SK-N-SH treated with all-trans-retinoic acid at 6 μM for 48 hours (cell line): ENCODE data around the gene BOK.

ENCODE experiments used
- ATAC-seq: fragments of 200-7000 bp; cut with Tn5 transposase; 3 replicates; pipeline ENCODE4 v1.9.1; 2020; ENCODE audit warnings: mild to moderate bottlenecking, moderate library complexity
- ARNTL ChIP-seq: fragments of 450-650 bp; formaldehyde crosslinking; IDR thresholded peaks from 2 replicates; pipeline ENCODE4 v1.5.0; 2020; ENCODE audit warnings: low read depth, mild to moderate bottlenecking, moderate library complexity, borderline replicate concordance
- BACH2 ChIP-seq: fragments of 250-450 bp; sonication (Bioruptor Pico); IDR thresholded peaks from 2 replicates; pipeline ENCODE4 v1.9.0; 2021; ENCODE audit warnings: mild to moderate bottlenecking, borderline replicate concordance
- ESRRG ChIP-seq: fragments of 250-450 bp; sonication (Bioruptor Pico); IDR thresholded peaks from 2 replicates; pipeline ENCODE4 v1.6.1; 2021; ENCODE audit warnings: mild to moderate bottlenecking
- ISL1 ChIP-seq: fragments of 250-450 bp; sonication (Bioruptor Pico); IDR thresholded peaks from 2 replicates; pipeline ENCODE4 v2.1.2; 2022; ENCODE audit warnings: mild to moderate bottlenecking, moderate library complexity
- PPARA ChIP-seq: fragments of 250-450 bp; sonication (Bioruptor Pico); IDR thresholded peaks from 2 replicates; pipeline ENCODE4 v1.5.0; 2020; ENCODE audit warnings: mild to moderate bottlenecking, borderline replicate concordance
- SNAI2 ChIP-seq: fragments of 250-450 bp; sonication (Bioruptor Pico); IDR thresholded peaks from 2 replicates; pipeline ENCODE4 v1.5.0; 2020; ENCODE audit warnings: mild to moderate bottlenecking, moderate library complexity
- TCF4 ChIP-seq: fragments of 250-450 bp; sonication (Bioruptor Pico); IDR thresholded peaks from 2 replicates; pipeline ENCODE4 v1.8.0; 2021; ENCODE audit warnings: mild to moderate bottlenecking, moderate library complexity, borderline replicate concordance
- TOX ChIP-seq: fragments of 250-450 bp; sonication (Bioruptor Pico); IDR thresholded peaks from 2 replicates; pipeline ENCODE4 v1.8.0; 2021; ENCODE audit warnings: mild to moderate bottlenecking, moderate library complexity, borderline replicate concordance
- ZC3H10 ChIP-seq: fragments of 250-450 bp; sonication (Bioruptor Pico); IDR thresholded peaks from 2 replicates; pipeline ENCODE4 v1.5.1; 2021; ENCODE audit warnings: mild to moderate bottlenecking, moderate library complexity
- ZFP3 ChIP-seq: fragments of 250-450 bp; sonication (Bioruptor Pico); IDR thresholded peaks from 2 replicates; pipeline ENCODE4 v1.5.0; 2020; ENCODE audit warnings: mild to moderate bottlenecking, moderate library complexity
- ZNF565 ChIP-seq: fragments of 450-650 bp; formaldehyde crosslinking; conservative IDR thresholded peaks from 2 replicates; pipeline ENCODE4 v1.5.0; 2020; ENCODE audit warnings: low read depth, mild to moderate bottlenecking, moderate library complexity
- ZNF70 ChIP-seq: fragments of 450-650 bp; formaldehyde crosslinking; IDR thresholded peaks from 2 replicates; pipeline ENCODE4 v1.5.0; 2020; ENCODE audit warnings: mild to moderate bottlenecking, moderate library complexity
- ZNF8 ChIP-seq: fragments of 450-650 bp; formaldehyde crosslinking; IDR thresholded peaks from 2 replicates; pipeline ENCODE4 v1.5.0; 2020; ENCODE audit warnings: mild to moderate bottlenecking, moderate library complexity
- TF ChIP-seq, protein P1 (sequence below): fragments of 250-450 bp; sonication (Bioruptor Pico); IDR thresholded peaks from 2 replicates; pipeline ENCODE4 v1.5.1; 2020; ENCODE audit warnings: low read depth, mild to moderate bottlenecking, moderate library complexity
- TF ChIP-seq, protein P2 (sequence below): fragments of 250-450 bp; sonication (Bioruptor Pico); IDR thresholded peaks from 2 replicates; pipeline ENCODE4 v1.5.0; 2020; ENCODE audit warnings: mild to moderate bottlenecking, moderate library complexity
- TF ChIP-seq, protein P3 (sequence below): fragments of 250-450 bp; sonication (Bioruptor Pico); IDR thresholded peaks from 2 replicates; pipeline ENCODE4 v1.8.0; 2020; ENCODE audit warnings: mild to moderate bottlenecking, moderate library complexity, borderline replicate concordance
- TF ChIP-seq, protein P4 (sequence below): fragments of 250-450 bp; sonication (Bioruptor Pico); IDR thresholded peaks from 2 replicates; pipeline ENCODE4 v1.8.0; 2021; ENCODE audit warnings: low read depth, mild to moderate bottlenecking, moderate library complexity, borderline replicate concordance

The BOK gene

DNA sequence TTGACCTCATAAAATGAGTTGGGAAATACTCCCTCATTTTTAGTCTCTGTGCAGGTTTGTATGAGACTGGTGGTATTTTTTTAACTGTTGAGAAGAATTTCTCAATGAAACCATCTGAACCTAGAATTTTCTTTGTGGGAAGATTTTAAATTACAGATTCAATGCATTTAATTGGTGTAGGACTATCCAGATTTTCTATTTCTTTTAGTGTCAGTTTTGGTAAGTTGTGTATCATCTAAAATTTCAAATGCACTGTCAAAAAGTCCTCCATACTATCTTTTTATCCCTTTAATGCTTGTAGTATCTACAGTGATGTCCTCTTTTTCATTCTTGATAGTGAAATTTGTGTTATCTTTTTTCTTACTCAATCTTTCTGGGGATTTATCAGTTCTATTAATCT, 1.8 kb upstream of the BOK start:
- TF ChIP-seq BACH2 (CRISPR knock-in tag) (no peak), ISL1 (CRISPR knock-in tag) (no peak), SNAI2 (CRISPR knock-in tag) (no peak), ZC3H10 (no peak)

DNA sequence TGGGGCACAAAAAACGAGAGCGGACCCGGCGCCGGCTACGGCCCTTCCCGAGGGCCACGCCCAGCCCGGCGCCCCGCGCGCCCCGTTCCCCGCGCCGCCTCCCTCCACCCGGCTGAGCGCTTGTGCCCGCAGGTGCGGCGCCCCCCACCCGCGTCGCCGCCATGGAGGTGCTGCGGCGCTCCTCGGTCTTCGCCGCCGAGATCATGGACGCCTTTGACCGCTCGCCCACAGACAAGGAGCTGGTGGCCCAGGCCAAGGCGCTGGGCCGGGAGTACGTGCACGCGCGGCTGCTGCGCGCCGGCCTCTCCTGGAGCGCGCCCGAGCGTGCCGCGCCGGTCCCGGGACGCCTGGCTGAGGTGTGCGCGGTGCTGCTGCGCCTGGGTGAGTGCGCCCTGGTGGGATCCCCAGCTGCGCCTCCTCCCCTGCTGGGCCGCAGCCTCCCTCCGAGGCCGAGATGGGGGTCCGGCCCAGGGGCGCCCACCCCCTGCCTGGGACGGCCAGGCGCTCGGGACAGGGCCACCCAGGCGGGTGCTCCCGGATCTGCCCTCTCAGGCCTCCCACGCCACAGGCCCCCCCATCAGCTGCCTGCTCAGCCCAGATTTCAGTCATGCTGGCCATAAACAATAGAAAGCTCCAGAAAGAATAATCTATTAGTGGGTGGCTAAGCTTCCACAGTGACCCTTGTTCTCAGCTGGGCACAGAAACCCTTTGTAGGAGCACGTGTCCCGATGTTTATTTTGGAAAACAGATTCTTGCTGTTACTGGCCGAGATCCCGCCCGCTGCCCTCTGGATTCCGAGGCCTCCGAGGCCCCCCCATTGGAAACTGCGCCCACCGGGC, 997 bp downstream of the BOK start:
- ATAC-seq, result no peak
- no peak for TF ChIP-seq SNAI2 (CRISPR knock-in tag)

More for the DNA sequence above, 1.8 kb upstream of the BOK start:
- ATAC-seq, result no peak

DNA sequence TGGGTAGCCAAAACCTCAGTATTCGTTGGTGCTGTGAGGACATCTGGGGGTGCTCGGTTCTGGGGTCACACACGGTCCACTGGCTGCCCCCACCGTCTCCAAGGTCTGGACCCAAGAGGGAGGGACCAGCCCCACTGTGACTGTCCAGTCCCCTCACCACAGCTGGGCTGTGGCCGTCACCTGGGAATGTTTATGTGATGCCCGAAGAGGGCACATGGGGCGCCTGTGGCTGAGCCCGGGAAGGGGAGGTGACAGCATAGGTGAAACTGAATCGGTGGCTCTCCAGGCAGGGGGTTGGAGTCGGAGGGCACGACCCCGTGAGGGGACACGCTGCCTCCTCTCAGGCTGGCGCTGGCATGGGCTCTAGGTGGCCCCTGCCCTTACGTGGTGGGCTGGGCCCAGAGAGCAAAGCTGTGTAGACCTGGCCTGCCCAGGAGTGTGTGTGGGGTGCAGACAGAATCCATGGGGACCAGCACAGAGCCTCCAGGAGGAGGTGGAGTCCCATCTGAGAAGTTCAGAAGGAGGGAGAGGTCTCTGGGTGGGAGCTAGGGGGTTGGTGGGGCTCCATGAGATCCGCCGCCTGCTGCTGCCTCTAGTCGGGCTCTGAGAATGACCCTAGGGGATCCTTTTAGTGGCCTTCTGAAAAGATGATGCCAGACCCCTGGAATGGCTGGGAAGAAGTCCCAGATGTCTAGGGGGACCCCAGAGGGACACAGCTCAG, 1.8 kb downstream of the BOK start:
- no peak for TF ChIP-seq ZNF8 (CRISPR knock-in tag)
- TF ChIP-seq ZNF565, result no peak
- TF ChIP-seq TOX (CRISPR knock-in tag), result no peak
- no peak for TF ChIP-seq ISL1 (CRISPR knock-in tag)
- TF ChIP-seq ZNF70 (CRISPR knock-in tag), result no peak
- no peak for TF ChIP-seq ZFP3
- TF ChIP-seq, protein P1, sequence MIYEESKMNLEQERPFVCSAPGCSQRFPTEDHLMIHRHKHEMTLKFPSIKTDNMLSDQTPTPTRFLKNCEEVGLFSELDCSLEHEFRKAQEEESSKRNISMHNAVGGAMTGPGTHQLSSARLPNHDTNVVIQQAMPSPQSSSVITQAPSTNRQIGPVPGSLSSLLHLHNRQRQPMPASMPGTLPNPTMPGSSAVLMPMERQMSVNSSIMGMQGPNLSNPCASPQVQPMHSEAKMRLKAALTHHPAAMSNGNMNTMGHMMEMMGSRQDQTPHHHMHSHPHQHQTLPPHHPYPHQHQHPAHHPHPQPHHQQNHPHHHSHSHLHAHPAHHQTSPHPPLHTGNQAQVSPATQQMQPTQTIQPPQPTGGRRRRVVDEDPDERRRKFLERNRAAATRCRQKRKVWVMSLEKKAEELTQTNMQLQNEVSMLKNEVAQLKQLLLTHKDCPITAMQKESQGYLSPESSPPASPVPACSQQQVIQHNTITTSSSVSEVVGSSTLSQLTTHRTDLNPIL (CRISPR knock-in tag), result no peak
- TF ChIP-seq, protein P2, sequence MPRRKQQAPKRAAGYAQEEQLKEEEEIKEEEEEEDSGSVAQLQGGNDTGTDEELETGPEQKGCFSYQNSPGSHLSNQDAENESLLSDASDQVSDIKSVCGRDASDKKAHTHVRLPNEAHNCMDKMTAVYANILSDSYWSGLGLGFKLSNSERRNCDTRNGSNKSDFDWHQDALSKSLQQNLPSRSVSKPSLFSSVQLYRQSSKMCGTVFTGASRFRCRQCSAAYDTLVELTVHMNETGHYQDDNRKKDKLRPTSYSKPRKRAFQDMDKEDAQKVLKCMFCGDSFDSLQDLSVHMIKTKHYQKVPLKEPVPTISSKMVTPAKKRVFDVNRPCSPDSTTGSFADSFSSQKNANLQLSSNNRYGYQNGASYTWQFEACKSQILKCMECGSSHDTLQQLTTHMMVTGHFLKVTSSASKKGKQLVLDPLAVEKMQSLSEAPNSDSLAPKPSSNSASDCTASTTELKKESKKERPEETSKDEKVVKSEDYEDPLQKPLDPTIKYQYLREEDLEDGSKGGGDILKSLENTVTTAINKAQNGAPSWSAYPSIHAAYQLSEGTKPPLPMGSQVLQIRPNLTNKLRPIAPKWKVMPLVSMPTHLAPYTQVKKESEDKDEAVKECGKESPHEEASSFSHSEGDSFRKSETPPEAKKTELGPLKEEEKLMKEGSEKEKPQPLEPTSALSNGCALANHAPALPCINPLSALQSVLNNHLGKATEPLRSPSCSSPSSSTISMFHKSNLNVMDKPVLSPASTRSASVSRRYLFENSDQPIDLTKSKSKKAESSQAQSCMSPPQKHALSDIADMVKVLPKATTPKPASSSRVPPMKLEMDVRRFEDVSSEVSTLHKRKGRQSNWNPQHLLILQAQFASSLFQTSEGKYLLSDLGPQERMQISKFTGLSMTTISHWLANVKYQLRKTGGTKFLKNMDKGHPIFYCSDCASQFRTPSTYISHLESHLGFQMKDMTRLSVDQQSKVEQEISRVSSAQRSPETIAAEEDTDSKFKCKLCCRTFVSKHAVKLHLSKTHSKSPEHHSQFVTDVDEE, result no peak
- TF ChIP-seq PPARA (CRISPR knock-in tag), result no peak
- TF ChIP-seq ARNTL (CRISPR knock-in tag), result no peak
- TF ChIP-seq TCF4 (CRISPR knock-in tag), result no peak
- TF ChIP-seq, protein P3, sequence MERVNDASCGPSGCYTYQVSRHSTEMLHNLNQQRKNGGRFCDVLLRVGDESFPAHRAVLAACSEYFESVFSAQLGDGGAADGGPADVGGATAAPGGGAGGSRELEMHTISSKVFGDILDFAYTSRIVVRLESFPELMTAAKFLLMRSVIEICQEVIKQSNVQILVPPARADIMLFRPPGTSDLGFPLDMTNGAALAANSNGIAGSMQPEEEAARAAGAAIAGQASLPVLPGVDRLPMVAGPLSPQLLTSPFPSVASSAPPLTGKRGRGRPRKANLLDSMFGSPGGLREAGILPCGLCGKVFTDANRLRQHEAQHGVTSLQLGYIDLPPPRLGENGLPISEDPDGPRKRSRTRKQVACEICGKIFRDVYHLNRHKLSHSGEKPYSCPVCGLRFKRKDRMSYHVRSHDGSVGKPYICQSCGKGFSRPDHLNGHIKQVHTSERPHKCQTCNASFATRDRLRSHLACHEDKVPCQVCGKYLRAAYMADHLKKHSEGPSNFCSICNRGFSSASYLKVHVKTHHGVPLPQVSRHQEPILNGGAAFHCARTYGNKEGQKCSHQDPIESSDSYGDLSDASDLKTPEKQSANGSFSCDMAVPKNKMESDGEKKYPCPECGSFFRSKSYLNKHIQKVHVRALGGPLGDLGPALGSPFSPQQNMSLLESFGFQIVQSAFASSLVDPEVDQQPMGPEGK (CRISPR knock-in tag), result no peak
- peak; percentile 3; the same call in 2 of the 3 replicates for ATAC-seq

DNA sequence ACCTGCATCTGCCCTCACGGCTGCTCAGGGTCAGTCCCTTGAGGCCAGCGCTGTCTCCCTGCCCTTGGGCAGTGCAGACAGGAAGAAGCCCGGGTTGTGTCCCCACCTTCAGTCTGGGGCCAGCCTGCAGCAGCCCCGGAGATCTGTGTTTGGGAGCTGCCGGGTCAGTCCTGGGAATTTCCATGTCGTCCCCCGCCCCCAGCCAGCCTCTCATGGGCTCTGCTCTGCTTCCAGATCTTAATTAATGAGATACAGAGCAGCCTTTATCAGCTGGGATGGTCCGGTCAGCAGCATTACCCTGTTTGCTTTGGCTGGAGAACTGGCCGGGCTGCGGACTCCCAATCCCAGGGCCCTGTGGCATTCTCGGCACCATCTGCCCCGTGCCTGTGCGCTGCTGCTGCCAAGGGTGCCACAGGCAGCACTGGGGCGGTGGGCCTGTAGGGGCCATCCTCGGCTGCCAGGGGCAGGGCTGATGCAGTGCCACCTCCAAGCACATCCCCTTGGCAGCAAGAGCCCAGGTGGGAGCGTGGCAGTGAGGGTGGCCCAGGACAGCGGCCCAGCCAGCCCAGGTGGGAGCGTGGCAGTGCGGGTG, 2.4 kb downstream of the BOK start:
- TF ChIP-seq ESRRG (CRISPR knock-in tag) (no peak), TCF4 (CRISPR knock-in tag) (peak; percentile 88), ZNF8 (CRISPR knock-in tag) (0 out of 2 replicates have a peak, but pooled peaks have one; percentile 5), ISL1 (CRISPR knock-in tag) (peak; percentile 51; the same call in 1 of the 2 replicates)
- TF ChIP-seq, protein P4, sequence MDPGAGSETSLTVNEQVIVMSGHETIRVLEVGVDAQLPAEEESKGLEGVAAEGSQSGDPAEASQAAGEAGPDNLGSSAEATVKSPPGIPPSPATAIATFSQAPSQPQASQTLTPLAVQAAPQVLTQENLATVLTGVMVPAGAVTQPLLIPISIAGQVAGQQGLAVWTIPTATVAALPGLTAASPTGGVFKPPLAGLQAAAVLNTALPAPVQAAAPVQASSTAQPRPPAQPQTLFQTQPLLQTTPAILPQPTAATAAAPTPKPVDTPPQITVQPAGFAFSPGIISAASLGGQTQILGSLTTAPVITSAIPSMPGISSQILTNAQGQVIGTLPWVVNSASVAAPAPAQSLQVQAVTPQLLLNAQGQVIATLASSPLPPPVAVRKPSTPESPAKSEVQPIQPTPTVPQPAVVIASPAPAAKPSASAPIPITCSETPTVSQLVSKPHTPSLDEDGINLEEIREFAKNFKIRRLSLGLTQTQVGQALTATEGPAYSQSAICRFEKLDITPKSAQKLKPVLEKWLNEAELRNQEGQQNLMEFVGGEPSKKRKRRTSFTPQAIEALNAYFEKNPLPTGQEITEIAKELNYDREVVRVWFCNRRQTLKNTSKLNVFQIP (CRISPR knock-in tag), result no peak
- ATAC-seq, result peak; percentile 76
